Epithelial cell of esophagus (primary cell): ENCODE results near the gene SPAG17.

ENCODE experiments used
- DNase-seq: peaks from one replicate; pipeline ENCODE4 v3.0.0; 2010; ENCODE audit warnings: low read depth
- H3K4me3 ChIP-seq: 2 replicates; pipeline ENCODE4 v1.5.1; 2011; ENCODE audit warnings: mild to moderate bottlenecking, low read length, control low read depth
- CTCF ChIP-seq: IDR thresholded peaks from 2 replicates; pipeline ENCODE4 v1.5.1; 2011; ENCODE audit warnings: low read depth, mild to moderate bottlenecking, low read length, control low read depth, inconsistent platforms; ENCODE audit not compliant: insufficient read depth; ENCODE audit errors: missing control alignments

Gene SPAG17

GRCh38 chr1:118124064-118124463 lies 61.0 kb downstream of the SPAG17 start:
- DNase-seq, result no peak
- H3K4me3 ChIP-seq, result no peak overlapping the region
- TF ChIP-seq CTCF, result no peak

DNA sequence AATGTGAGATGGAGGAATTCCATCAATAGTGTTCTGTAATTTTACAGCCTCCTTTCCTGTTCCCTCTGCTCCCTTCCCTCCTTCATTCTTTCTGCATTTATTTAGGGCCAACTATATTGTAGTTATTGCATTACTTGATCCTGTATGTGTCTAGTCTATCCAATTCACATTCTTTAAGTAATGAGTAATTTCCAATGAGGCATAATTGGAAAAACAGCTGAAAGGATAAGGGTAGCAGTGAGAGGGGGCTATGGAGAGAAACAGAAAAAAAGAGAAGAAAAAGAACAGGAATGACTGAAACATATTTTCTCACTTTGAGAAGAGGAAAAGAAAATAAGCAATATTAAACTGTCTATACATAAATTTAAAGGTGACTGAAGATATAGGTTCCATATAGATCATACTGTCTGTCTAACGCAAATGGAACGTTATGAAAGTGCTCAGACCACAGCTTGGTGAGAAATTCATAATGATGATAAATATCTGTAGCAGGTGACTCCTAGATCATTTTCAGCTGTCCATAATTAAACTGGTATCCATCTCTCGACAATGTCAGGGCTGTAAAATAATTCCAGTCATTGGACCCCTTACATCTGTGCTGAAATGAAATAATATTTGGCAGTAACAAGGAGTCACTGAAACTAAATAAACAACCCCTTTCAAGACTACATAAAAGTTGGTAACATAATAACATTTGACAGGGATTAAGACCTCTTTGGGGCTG lies 61.8 kb downstream of the SPAG17 start:
- no peak overlapping the region for H3K4me3 ChIP-seq
- no peak for TF ChIP-seq CTCF
- no peak for DNase-seq

DNA sequence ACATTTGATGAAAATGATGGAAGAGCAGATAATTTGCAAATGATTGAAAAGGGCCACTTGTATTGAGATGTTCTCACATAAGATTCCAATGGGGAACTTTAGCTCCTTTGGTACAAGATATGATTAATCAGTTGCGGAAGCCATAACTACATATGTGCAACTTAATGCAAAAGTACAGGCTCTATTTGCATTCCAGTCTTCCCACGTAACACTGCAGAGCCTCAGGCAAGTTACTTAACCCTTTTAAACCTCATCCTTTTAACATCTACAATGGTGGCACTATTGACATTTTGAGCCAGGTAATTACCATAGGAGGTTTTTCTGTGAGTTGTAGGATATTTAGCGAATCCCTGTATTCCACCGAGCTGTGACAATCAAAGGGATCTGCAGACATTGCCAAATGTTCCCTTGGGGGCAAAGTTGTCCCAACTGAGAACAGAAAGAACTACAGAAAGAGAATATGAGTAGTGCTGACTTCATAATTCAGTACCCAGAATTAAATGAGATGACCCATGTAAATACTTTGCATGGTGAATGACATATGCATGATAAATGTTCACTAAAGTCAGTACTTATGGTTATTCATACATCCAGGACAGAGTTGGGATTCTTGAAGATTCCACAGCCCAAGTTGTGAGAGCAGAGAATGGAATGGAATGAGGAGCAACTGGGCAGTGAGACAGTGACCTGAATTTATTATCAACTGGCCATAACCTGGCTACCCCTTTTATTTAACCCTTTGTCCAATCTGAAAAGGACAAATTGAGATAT lies 62.6 kb downstream of the SPAG17 start:
- no peak for TF ChIP-seq CTCF
- H3K4me3 ChIP-seq, result no peak overlapping the region
- DNase-seq, result peak; percentile 94

DNA sequence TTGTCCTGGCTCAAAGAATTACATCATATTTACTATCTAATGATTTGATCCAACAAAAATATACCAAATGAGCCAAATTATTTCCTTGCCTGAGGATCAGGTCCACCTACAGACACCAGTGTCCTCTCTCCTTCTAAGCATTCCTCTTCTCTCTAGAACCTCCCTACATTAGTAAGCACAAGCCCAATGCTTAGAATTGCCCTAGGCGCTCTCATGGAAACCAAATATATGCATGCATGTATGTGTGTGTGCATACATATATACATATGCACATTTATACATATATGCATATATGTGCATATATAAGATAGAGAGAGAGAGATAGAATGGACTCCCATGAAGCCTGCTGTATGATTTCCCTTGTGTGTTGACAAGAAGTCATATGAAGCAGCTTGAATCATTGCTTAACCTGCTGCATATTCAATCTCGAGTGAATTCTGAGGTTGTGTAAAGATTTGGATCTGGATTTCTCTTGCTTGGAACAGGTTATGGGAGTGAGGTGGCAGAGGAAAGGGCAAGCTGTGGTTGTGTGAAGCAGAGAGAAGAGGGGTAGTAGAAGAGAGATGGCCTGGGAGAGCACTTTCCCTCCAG lies 66.1 kb downstream of the SPAG17 start:
- TF ChIP-seq CTCF, result no peak
- no peak for DNase-seq
- H3K4me3 ChIP-seq, result no peak overlapping the region

- no peak overlapping the region for H3K4me3 ChIP-seq
- TF ChIP-seq CTCF, result no peak
- no peak for DNase-seq
Measured at GRCh38 chr1:118118469-118118868, 66.6 kb downstream of the SPAG17 start.

DNA sequence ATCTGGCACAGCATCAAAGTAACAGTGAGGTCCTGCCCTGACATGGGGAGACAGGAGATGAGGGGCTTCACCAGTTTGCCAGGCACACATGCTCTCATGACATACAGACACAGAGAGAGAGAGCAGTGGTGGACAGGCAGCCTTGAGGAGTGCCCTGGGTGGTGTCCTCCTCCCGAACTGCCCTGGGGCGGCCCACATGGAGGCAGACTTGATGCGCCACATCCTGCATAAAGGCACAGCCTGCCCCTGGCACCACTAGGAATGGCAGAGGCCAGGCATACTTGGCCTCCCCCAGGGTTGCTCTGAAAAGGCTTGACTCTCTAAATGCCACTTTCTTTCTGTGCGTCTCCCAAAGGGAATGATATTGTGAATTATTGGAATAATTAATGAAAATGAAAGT lies 67.5 kb downstream of the SPAG17 start:
- no peak overlapping the region for H3K4me3 ChIP-seq
- TF ChIP-seq CTCF, result no peak
- DNase-seq, result no peak
